HL-60/S4 treated with retinoic acid at 250 ng/mL for 4 days and 3 days (cell line): ENCODE measurements around the gene GSK3A.
"Not testable (repeated sequence)": the region's sequence is repeated elsewhere in the genome, so short reads cannot be mapped to it uniquely, and the experiment has no call there.

Experiments
- in situ Hi-C: fragments of 300-500 bp; cut with MboI; formaldehyde crosslinking; loops from 2 replicates; pipeline ENCODE4 v1.7.0; 2022; ENCODE audit warnings: low sequenced_read_pairs

GSK3A gene

GRCh38 chr19:42269478-42270345 is 27.3 kb upstream of the GSK3A start:
- in situ Hi-C loops, result no loop called here

- in situ Hi-C loops, result no loop called here
Measured at GRCh38 chr19:42268704-42269477, 26.5 kb upstream of the GSK3A start, which contains the start of gene CIC. CIC (plus strand) TSS chr19:42269252; CDS start chr19:42271784, 2,532 bp downstream.

- in situ Hi-C loops, result no loop called here
Measured at GRCh38 chr19:42268142-42268703, 25.8 kb upstream of the GSK3A start.

- in situ Hi-C loops, result no loop called here
Measured at GRCh38 chr19:42267644-42268141, 25.3 kb upstream of the GSK3A start.

GRCh38 chr19:42266928-42267603 is 24.7 kb upstream of the GSK3A start:
- in situ Hi-C loops, result not testable (repeated sequence)

- in situ Hi-C loops, result not testable (repeated sequence)
Measured at GRCh38 chr19:42266105-42266504, 23.7 kb upstream of the GSK3A start.

GRCh38 chr19:42261763-42262162 is 19.4 kb upstream of the GSK3A start:
- in situ Hi-C loops, result no loop called here

GRCh38 chr19:42257842-42258241 is 15.4 kb upstream of the GSK3A start:
- in situ Hi-C loops, result not testable (repeated sequence)

GRCh38 chr19:42255766-42256745 is 13.7 kb upstream of the GSK3A start:
- in situ Hi-C loops, result no loop called here

GRCh38 chr19:42254850-42255765 is 12.7 kb upstream of the GSK3A start, which contains the start of gene ERF:
ERF (minus strand) TSS chr19:42255128; CDS start chr19:42254999, 129 bp downstream.
- in situ Hi-C loops, result no loop called here

- in situ Hi-C loops, result no loop called here
Measured at GRCh38 chr19:42254089-42254849, 11.9 kb upstream of the GSK3A start.

- in situ Hi-C loops, result no loop called here
Measured at GRCh38 chr19:42253245-42254088, 11.1 kb upstream of the GSK3A start.

- in situ Hi-C loops, result no loop called here
Measured at GRCh38 chr19:42252365-42253244, 10.2 kb upstream of the GSK3A start.

- in situ Hi-C loops, result no loop called here
Measured at GRCh38 chr19:42251572-42252358, 9.4 kb upstream of the GSK3A start.
